GM21526 (cell line): Measurements from ENCODE around the gene PIN1.
A peak's percentile ranks its signal among the peaks of the same experiment; 100 is the strongest.
"Not testable (repeated sequence)": the region's sequence is repeated elsewhere in the genome, so short reads cannot be mapped to it uniquely, and the experiment has no call there.

ENCODE experiments used
- ATAC-seq: cut with Tn5 transposase; IDR thresholded peaks from one replicate; pipeline ENCODE4 v1.9.1; 2021; ENCODE audit warnings: moderate library complexity; ENCODE audit not compliant: unreplicated experiment, low FRiP score

PIN1 gene

GRCh38 chr19:9834726-9835506, at the start of gene PIN1:
PIN1 (plus strand) TSS chr19:9835318; CDS start chr19:9835345, 27 bp downstream.
- ATAC-seq, result peak; percentile 86

- ATAC-seq, result peak; percentile 58
These were observed 49.5 kb upstream of the PIN1 start for GRCh38 chr19:9785367-9786331.

- no peak for ATAC-seq
These were observed 48.8 kb upstream of the PIN1 start for GRCh38 chr19:9786342-9786741.

GRCh38 chr19:9786819-9787218, 48.3 kb upstream of the PIN1 start:
- no peak for ATAC-seq

- ATAC-seq, result not testable (repeated sequence)
These were observed 46.5 kb upstream of the PIN1 start for GRCh38 chr19:9788604-9789003.

GRCh38 chr19:9789066-9789465, 46.1 kb upstream of the PIN1 start:
- no peak for ATAC-seq

- not testable (repeated sequence) for ATAC-seq
These were observed 45.5 kb upstream of the PIN1 start for GRCh38 chr19:9789579-9789978.

- not testable (repeated sequence) for ATAC-seq
These were observed 44.1 kb upstream of the PIN1 start for GRCh38 chr19:9791073-9791367.

- ATAC-seq, result peak; percentile 35
These were observed 43.4 kb upstream of the PIN1 start for GRCh38 chr19:9791552-9792205.

- ATAC-seq, result peak; percentile 33
These were observed 42.7 kb upstream of the PIN1 start for GRCh38 chr19:9792206-9793070.

GRCh38 chr19:9793071-9793591, 42.0 kb upstream of the PIN1 start:
- peak; percentile 8 for ATAC-seq

- peak; percentile 43 for ATAC-seq
These were observed 38.9 kb upstream of the PIN1 start for GRCh38 chr19:9796113-9796773.

- ATAC-seq, result no peak
These were observed 37.2 kb upstream of the PIN1 start for GRCh38 chr19:9797871-9798270.

- ATAC-seq, result no peak
These were observed 36.0 kb upstream of the PIN1 start for GRCh38 chr19:9799162-9799561.

GRCh38 chr19:9801976-9802375, 33.1 kb upstream of the PIN1 start:
- ATAC-seq, result no peak

GRCh38 chr19:9806803-9807202, 28.3 kb upstream of the PIN1 start:
- ATAC-seq, result no peak

- no peak for ATAC-seq
These were observed 26.0 kb upstream of the PIN1 start for GRCh38 chr19:9808855-9809824.

GRCh38 chr19:9811139-9811538, 24.0 kb upstream of the PIN1 start:
- ATAC-seq, result no peak
